Measurements from ENCODE around the gene WDPCP.
"Not testable (repeated sequence)": the region's sequence is repeated elsewhere in the genome, so short reads cannot be mapped to it uniquely, and the experiment has no call there.

The WDPCP gene

GRCh38 chr2:63465633-63466032, 122.6 kb downstream of the WDPCP start:
- DNase-seq (ENCODE audit: low read depth in 4 of 4, low spot score in 1 of 4) = no peak

- DNase-seq (ENCODE audit: low read depth in 4 of 4, low spot score in 1 of 4) = no peak
Measured at GRCh38 chr2:63463142-63463541, 125.1 kb downstream of the WDPCP start.

GRCh38 chr2:63446658-63447057, 141.6 kb downstream of the WDPCP start:
- DNase-seq (ENCODE audit: low read depth in 4 of 4, low spot score in 1 of 4) = no peak

- DNase-seq (ENCODE audit: low read depth in 4 of 4, low spot score in 1 of 4) = no peak
Measured at GRCh38 chr2:63444565-63445288, 143.6 kb downstream of the WDPCP start.

- no peak for DNase-seq (ENCODE audit: low read depth in 4 of 4, low spot score in 1 of 4)
Measured at GRCh38 chr2:63440612-63441011, 147.7 kb downstream of the WDPCP start.

GRCh38 chr2:63438181-63438580, 150.1 kb downstream of the WDPCP start:
- no peak for DNase-seq (ENCODE audit: low read depth in 4 of 4, low spot score in 1 of 4)

- no peak for DNase-seq (ENCODE audit: low read depth in 4 of 4, low spot score in 1 of 4)
Measured at GRCh38 chr2:63436488-63436887, 151.8 kb downstream of the WDPCP start.

GRCh38 chr2:63435070-63435469, 153.2 kb downstream of the WDPCP start:
- DNase-seq (ENCODE audit: low read depth in 4 of 4, low spot score in 1 of 4) = no peak

GRCh38 chr2:63434024-63435001, 154.0 kb downstream of the WDPCP start:
- DNase-seq (ENCODE audit: low read depth in 4 of 4, low spot score in 1 of 4) = no peak

- no peak for DNase-seq (ENCODE audit: low read depth in 4 of 4, low spot score in 1 of 4)
Measured at GRCh38 chr2:63432373-63432772, 155.9 kb downstream of the WDPCP start.

- DNase-seq (ENCODE audit: low read depth in 4 of 4, low spot score in 1 of 4) = no peak
Measured at GRCh38 chr2:63425606-63426005, 162.7 kb downstream of the WDPCP start.

- no peak for DNase-seq (ENCODE audit: low read depth in 4 of 4, low spot score in 1 of 4)
Measured at GRCh38 chr2:63425079-63425416, 163.2 kb downstream of the WDPCP start.

- peak in 3 of 4 experiments; percentile 2 for DNase-seq (ENCODE audit: low read depth in 4 of 4, low spot score in 1 of 4)
Measured at GRCh38 chr2:63424329-63425078, 163.8 kb downstream of the WDPCP start.

GRCh38 chr2:63422556-63422955, 165.7 kb downstream of the WDPCP start:
- no peak for DNase-seq (ENCODE audit: low read depth in 4 of 4, low spot score in 1 of 4)

- DNase-seq (ENCODE audit: low read depth in 4 of 4, low spot score in 1 of 4) = no peak
Measured at GRCh38 chr2:63408530-63408929, 179.7 kb downstream of the WDPCP start.

- DNase-seq (ENCODE audit: low read depth in 4 of 4, low spot score in 1 of 4) = no peak
Measured at GRCh38 chr2:63406641-63407040, 181.6 kb downstream of the WDPCP start.

GRCh38 chr2:63403820-63404219, 184.5 kb downstream of the WDPCP start:
- no peak for DNase-seq (ENCODE audit: low read depth in 4 of 4, low spot score in 1 of 4)

- not testable (repeated sequence) for DNase-seq (ENCODE audit: low read depth in 4 of 4, low spot score in 1 of 4)
Measured at GRCh38 chr2:63402889-63403288, 185.4 kb downstream of the WDPCP start.

GRCh38 chr2:63399156-63399555, 189.1 kb downstream of the WDPCP start:
- DNase-seq (ENCODE audit: low read depth in 4 of 4, low spot score in 1 of 4) = no peak

- DNase-seq (ENCODE audit: low read depth in 4 of 4, low spot score in 1 of 4) = no peak
Measured at GRCh38 chr2:63379451-63379850, 208.8 kb downstream of the WDPCP start.

- DNase-seq (ENCODE audit: low read depth in 4 of 4, low spot score in 1 of 4) = no peak
Measured at GRCh38 chr2:63378589-63378988, 209.7 kb downstream of the WDPCP start.

GRCh38 chr2:63374341-63374740, 213.9 kb downstream of the WDPCP start:
- DNase-seq (ENCODE audit: low read depth in 4 of 4, low spot score in 1 of 4) = no peak

Measured in stimulated activated CD4-positive, alpha-beta T cell treated with anti-CD3 and anti-CD28 coated beads, Interleukin-1b, Interleukin-23, amount 100 ng/mL, for 24 hours (primary cell).